ENCODE results near the gene MACROD2. TPM values are rescaled to one million over a fixed set of nuclear protein-coding genes. Genes with fewer than 3 reads are reported as not detected.

Gene MACROD2
- polyA plus RNA-seq, 1 donor from 2014 or later, result 23.2 TPM

DNA sequence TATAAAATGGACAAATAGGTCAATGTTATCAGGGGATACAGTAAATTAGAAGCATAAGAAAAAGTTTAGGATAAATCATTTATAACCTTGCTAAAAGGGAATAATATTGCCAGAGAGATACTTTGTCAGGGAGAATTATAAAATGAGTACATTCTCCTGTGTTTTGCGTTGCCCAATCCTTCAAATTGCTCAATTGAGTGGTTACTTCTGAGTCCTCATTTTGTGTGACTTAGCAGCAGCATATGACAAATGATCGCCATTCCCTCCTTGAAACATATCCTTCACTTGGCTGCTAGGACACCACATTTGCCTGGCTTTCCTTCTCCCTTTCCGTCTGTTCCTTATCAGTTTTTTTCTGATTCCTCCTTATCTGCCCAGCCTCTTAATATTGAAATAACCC is 448.8 kb downstream of the MACROD2 start:
- no peak overlapping the region for H3K4me3 ChIP-seq (ENCODE audit: low read length)
- H3K27ac ChIP-seq (ENCODE audit: low read length), result no peak overlapping the region
- H3K79me2 ChIP-seq (replicated peaks; ENCODE audit: insufficient read depth, low read length), result no peaks in the 10 kb centered on the region
- H3K27me3 ChIP-seq (ENCODE audit: insufficient read depth, low read depth, low read length), result no peaks in the 10 kb centered on the region
- H3K4me2 ChIP-seq (ENCODE audit: low read length), result no peak overlapping the region
- no peaks in the 10 kb centered on the region for H3F3A ChIP-seq (ENCODE audit: insufficient read depth, low read length, poor library complexity, severe bottlenecking)
- no peaks in the 10 kb centered on the region for H3K9me2 ChIP-seq (ENCODE audit: insufficient read depth, low read length)
- no peak overlapping the region for H2AFZ ChIP-seq (ENCODE audit: low read depth, low read length)
- no peaks in the 10 kb centered on the region for H4K20me1 ChIP-seq (ENCODE audit: insufficient read depth)
- H3K9ac ChIP-seq (ENCODE audit: low read length), result no peak overlapping the region
- no peaks in the 10 kb centered on the region for H3K9me3 ChIP-seq (ENCODE audit: low read length)
- TF ChIP-seq POLR2AphosphoS5 (IDR thresholded peaks at IDR 0.05), result no peak
- no peak for TF ChIP-seq SMC3 (conservative IDR thresholded peaks at IDR 0.05; ENCODE audit: poor library complexity)
- no peak for TF ChIP-seq RAD21 (conservative IDR thresholded peaks at IDR 0.05)
- no peak for TF ChIP-seq MXI1 (conservative IDR thresholded peaks at IDR 0.05; ENCODE audit: poor library complexity, severe bottlenecking)
- no peaks in the 10 kb centered on the region for H3K36me3 ChIP-seq (ENCODE audit: insufficient read depth, low read length)

DNA sequence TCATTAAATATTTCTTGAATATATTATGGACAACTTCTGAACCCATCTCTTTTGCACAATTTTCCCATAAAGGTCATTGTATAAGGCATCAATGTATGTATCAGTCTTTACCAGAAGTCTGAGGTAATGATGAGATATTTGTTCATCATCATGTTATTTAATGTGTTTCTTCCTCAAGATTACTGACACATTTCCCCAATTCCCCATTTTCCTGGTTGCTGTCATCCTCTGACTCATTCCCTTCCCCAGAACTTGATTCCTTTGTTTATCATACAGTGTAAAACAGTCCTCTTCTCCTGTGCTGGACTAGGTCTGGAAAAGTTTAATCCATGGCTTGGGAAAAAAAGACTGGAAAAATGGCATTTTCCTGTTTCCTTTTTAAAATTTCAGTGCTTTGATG is 450.0 kb downstream of the MACROD2 start:
- H3F3A ChIP-seq (ENCODE audit: insufficient read depth, low read length, poor library complexity, severe bottlenecking), result no peaks in the 10 kb centered on the region
- H3K4me3 ChIP-seq (ENCODE audit: low read length), result no peak overlapping the region
- no peaks in the 10 kb centered on the region for H3K9me2 ChIP-seq (ENCODE audit: insufficient read depth, low read length)
- no peaks in the 10 kb centered on the region for H3K9me3 ChIP-seq (ENCODE audit: low read length)
- no peaks in the 10 kb centered on the region for H3K27me3 ChIP-seq (ENCODE audit: insufficient read depth, low read depth, low read length)
- no peak overlapping the region for H3K9ac ChIP-seq (ENCODE audit: low read length)
- H2AFZ ChIP-seq (ENCODE audit: low read depth, low read length), result no peak overlapping the region
- H3K4me2 ChIP-seq (ENCODE audit: low read length), result no peak overlapping the region
- no peaks in the 10 kb centered on the region for H3K79me2 ChIP-seq (replicated peaks; ENCODE audit: insufficient read depth, low read length)
- no peaks in the 10 kb centered on the region for H3K36me3 ChIP-seq (ENCODE audit: insufficient read depth, low read length)
- no peak overlapping the region for H3K27ac ChIP-seq (ENCODE audit: low read length)
- no peaks in the 10 kb centered on the region for H4K20me1 ChIP-seq (ENCODE audit: insufficient read depth)
- no peak for TF ChIP-seq EZH2 (IDR thresholded peaks at IDR 0.05; ENCODE audit: borderline replicate concordance, insufficient read depth, low read length, poor library complexity, severe bottlenecking)
- no peak for TF ChIP-seq MXI1 (conservative IDR thresholded peaks at IDR 0.05; ENCODE audit: poor library complexity, severe bottlenecking)
- TF ChIP-seq REST (IDR thresholded peaks at IDR 0.05; ENCODE audit: borderline replicate concordance), result no peak
- TF ChIP-seq, protein P1, sequence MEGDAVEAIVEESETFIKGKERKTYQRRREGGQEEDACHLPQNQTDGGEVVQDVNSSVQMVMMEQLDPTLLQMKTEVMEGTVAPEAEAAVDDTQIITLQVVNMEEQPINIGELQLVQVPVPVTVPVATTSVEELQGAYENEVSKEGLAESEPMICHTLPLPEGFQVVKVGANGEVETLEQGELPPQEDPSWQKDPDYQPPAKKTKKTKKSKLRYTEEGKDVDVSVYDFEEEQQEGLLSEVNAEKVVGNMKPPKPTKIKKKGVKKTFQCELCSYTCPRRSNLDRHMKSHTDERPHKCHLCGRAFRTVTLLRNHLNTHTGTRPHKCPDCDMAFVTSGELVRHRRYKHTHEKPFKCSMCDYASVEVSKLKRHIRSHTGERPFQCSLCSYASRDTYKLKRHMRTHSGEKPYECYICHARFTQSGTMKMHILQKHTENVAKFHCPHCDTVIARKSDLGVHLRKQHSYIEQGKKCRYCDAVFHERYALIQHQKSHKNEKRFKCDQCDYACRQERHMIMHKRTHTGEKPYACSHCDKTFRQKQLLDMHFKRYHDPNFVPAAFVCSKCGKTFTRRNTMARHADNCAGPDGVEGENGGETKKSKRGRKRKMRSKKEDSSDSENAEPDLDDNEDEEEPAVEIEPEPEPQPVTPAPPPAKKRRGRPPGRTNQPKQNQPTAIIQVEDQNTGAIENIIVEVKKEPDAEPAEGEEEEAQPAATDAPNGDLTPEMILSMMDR (IDR thresholded peaks at IDR 0.05; ENCODE audit: poor library complexity, severe bottlenecking), result no peak
- no peak for TF ChIP-seq SMC3 (conservative IDR thresholded peaks at IDR 0.05; ENCODE audit: poor library complexity)
- TF ChIP-seq RAD21 (conservative IDR thresholded peaks at IDR 0.05), result no peak

DNA sequence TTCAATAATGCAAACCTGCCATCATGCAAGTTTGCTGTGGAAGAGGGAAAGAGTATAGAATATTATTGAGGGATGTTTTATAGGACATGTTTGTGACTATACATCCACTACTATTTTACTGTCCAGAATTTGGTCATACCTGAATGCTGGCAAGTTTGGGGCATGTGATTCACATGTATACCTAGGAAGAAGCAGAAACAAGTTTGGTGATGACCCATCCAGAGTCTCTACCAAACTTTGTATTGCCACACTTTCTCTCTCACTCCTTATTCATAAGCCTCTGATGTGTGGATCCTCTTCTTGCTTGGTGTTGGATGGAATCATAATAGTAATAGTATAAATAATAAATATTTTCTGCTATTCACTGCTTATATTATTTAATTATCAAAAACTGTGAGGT is 450.6 kb downstream of the MACROD2 start:
- no peak overlapping the region for H3K9ac ChIP-seq (ENCODE audit: low read length)
- no peak overlapping the region for H3K4me3 ChIP-seq (ENCODE audit: low read length)
- no peak overlapping the region for H3K4me2 ChIP-seq (ENCODE audit: low read length)
- H3K27me3 ChIP-seq (ENCODE audit: insufficient read depth, low read depth, low read length), result no peaks in the 10 kb centered on the region
- H3K79me2 ChIP-seq (replicated peaks; ENCODE audit: insufficient read depth, low read length), result no peaks in the 10 kb centered on the region
- no peak overlapping the region for H2AFZ ChIP-seq (ENCODE audit: low read depth, low read length)
- no peaks in the 10 kb centered on the region for H3K36me3 ChIP-seq (ENCODE audit: insufficient read depth, low read length)
- no peaks in the 10 kb centered on the region for H3K9me3 ChIP-seq (ENCODE audit: low read length)
- no peaks in the 10 kb centered on the region for H4K20me1 ChIP-seq (ENCODE audit: insufficient read depth)
- TF ChIP-seq EP300 (conservative IDR thresholded peaks at IDR 0.05; ENCODE audit: poor library complexity, severe bottlenecking) (no peak), POLR2AphosphoS5 (IDR thresholded peaks at IDR 0.05) (no peak), RAD21 (conservative IDR thresholded peaks at IDR 0.05) (no peak), EZH2 (IDR thresholded peaks at IDR 0.05; ENCODE audit: borderline replicate concordance, insufficient read depth, low read length, poor library complexity, severe bottlenecking) (no peak), TAF1 (IDR thresholded peaks at IDR 0.05; ENCODE audit: low read depth) (no peak), MXI1 (conservative IDR thresholded peaks at IDR 0.05; ENCODE audit: poor library complexity, severe bottlenecking) (no peak), REST (IDR thresholded peaks at IDR 0.05; ENCODE audit: borderline replicate concordance) (no peak), SMC3 (conservative IDR thresholded peaks at IDR 0.05; ENCODE audit: poor library complexity) (no peak)
- TF ChIP-seq, protein P1 (IDR thresholded peaks at IDR 0.05; ENCODE audit: poor library complexity, severe bottlenecking), result no peak
- H3F3A ChIP-seq (ENCODE audit: insufficient read depth, low read length, poor library complexity, severe bottlenecking), result no peaks in the 10 kb centered on the region
- H3K27ac ChIP-seq (ENCODE audit: low read length), result no peak overlapping the region
- no peaks in the 10 kb centered on the region for H3K9me2 ChIP-seq (ENCODE audit: insufficient read depth, low read length)
